Measurements from ENCODE around the gene EHHADH.

DNA sequence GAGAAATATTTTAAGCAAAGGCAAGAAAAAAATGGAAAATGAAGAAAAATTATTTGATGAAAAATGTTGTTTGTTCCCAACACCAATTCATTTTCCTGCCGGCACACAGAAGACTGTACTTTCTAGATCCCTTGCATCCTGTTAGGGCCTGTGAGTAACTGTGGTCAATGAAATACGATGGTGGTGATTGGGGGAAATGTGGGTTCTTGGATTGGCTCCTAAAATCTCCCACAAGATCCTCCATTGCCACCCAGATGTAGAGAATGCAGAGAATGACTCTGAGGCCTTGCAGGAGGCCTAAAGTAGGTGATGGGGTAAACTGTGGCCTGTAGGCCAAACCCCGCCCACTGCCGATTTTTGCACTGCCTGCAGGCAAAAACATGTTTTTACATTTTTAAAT lies 54.6 kb downstream of the EHHADH start:
- TF ChIP-seq CTCF (IDR thresholded peaks at IDR 0.05) (no peak), POLR2A (IDR thresholded peaks at IDR 0.05) (no peak)

All from uterus (tissue), 2 donors.